AG04450 (cell line): Measurements from ENCODE around the gene FARP2. TPM values are rescaled to one million over a fixed set of nuclear protein-coding genes. Genes with fewer than 3 reads are reported as not detected.

Source experiments
- CTCF ChIA-PET: fragments of 300-600, 350-600 bp; formaldehyde crosslinking; extraction: SDS; loops from one replicate; lab custom pipeline; 2022; ENCODE audit warnings: antibody characterized with exemption, inconsistent platforms; lab: Charles Lee
- POLR2A ChIA-PET: fragments of 350-600 bp; formaldehyde crosslinking; extraction: SDS; loops from one replicate; lab custom pipeline; 2021; ENCODE audit warnings: antibody characterized with exemption, inconsistent platforms; lab: Yijun Ruan, JAX
- DNase-seq: peaks from one replicate; pipeline ENCODE4 v3.0.0-alpha.2; 2011; ENCODE audit warnings: low read depth, low spot score
- H3K27ac ChIP-seq: one replicate; pipeline ENCODE4 v1.5.1; 2012; ENCODE audit warnings: low read depth, low read length, control low read depth
- H3K27me3 ChIP-seq: one replicate; pipeline ENCODE4 v1.6.0; 2012; ENCODE audit warnings: low read length; ENCODE audit not compliant: control insufficient read depth, insufficient read depth
- H3K4me3 ChIP-seq: 2 replicates; pipeline ENCODE4 v1.5.1; 2011; ENCODE audit warnings: mild to moderate bottlenecking, low read depth, low read length, control low read depth
- H3K9me3 ChIP-seq: 2 replicates; pipeline ENCODE4 v1.5.1; 2012; ENCODE audit warnings: low read length; ENCODE audit not compliant: control insufficient read depth, insufficient read depth
- polyA plus RNA-seq: library from polyadenylated mRNA; depleted of rRNA; stranded (reverse); fragments of >200 nt; gene quantifications from 2 replicates; pipeline ENCODE4 v1.2.3, GENCODE V29; 2011
- TF ChIP-seq, protein P1 (sequence below): IDR thresholded peaks from 2 replicates; pipeline ENCODE4 v1.5.1; 2011; ENCODE audit warnings: low read depth, low read length, control low read depth, inconsistent platforms

The FARP2 gene
- polyA plus RNA-seq, 1 experiment = 25.4 TPM

DNA sequence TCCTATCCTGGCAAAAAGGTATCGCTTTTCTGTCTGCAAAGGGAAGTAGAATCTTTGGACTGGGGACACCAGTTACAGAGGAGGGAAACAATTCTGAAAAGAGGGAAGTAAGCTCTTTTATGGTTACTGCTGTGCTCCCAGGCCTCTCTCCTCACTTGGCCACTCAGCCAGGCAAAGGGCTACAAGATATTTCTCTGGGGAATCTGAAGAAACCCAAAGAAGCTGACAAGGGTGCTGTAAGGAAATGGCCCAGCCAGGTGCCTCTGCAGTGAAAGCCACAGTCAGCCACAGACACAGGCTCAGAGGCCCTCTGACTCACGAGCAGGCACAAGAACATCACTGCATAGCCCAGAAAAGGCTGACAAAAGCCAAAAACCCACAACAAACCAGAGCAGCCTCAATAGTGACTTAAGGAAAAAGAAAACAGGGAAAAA lies 46.4 kb upstream of the FARP2 start:
- POLR2A ChIA-PET = no interaction called here
- Histone ChIP-seq H3K27me3 (no peaks in the 10 kb centered on the region), H3K4me3 (no peak overlapping the region), H3K9me3 (no peaks in the 10 kb centered on the region; the same call in 1 of the 2 replicates), H3K27ac (no peak overlapping the region)
- CTCF ChIA-PET = no interaction called here
- no peak for DNase-seq
- TF ChIP-seq, protein P1, sequence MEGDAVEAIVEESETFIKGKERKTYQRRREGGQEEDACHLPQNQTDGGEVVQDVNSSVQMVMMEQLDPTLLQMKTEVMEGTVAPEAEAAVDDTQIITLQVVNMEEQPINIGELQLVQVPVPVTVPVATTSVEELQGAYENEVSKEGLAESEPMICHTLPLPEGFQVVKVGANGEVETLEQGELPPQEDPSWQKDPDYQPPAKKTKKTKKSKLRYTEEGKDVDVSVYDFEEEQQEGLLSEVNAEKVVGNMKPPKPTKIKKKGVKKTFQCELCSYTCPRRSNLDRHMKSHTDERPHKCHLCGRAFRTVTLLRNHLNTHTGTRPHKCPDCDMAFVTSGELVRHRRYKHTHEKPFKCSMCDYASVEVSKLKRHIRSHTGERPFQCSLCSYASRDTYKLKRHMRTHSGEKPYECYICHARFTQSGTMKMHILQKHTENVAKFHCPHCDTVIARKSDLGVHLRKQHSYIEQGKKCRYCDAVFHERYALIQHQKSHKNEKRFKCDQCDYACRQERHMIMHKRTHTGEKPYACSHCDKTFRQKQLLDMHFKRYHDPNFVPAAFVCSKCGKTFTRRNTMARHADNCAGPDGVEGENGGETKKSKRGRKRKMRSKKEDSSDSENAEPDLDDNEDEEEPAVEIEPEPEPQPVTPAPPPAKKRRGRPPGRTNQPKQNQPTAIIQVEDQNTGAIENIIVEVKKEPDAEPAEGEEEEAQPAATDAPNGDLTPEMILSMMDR = no peak

DNA sequence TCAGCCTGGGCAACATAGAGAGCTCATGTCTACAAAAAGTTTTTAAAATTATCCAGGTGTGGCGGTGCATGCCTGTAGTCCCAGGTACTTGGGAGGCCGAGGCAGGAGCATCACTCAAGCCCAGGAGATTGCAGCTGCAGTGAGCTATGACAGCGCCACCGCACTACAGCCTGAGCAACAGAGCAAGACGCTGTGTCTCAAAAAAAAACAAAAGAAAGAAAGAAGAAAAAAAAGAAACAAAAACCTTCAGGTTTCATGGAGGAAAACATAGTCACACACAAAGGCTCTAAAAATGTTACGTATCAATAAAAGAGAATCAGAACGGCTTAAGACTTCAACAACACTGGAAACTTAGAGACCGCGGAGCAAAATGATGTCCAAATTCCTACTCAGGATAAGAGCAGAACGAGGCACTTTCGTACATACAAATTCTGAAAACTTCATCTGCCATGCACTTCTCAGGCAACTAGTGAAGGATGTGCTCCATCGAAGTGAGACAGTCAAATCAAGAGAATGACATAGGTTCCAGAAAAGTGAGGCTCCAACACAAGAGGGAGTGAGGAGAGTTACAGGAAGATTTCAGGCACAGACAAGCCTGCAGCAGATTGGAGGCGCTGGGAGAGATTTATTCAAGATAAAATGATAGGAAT lies 45.0 kb upstream of the FARP2 start:
- ChIA-PET POLR2A (no interaction called here), CTCF (no interaction called here)
- Histone ChIP-seq H3K9me3 (peaks cover under 1% of the 10 kb centered on the region; the same call in 1 of the 2 replicates), H3K4me3 (no peak overlapping the region), H3K27me3 (no peaks in the 10 kb centered on the region), H3K27ac (no peak overlapping the region)
- TF ChIP-seq, protein P1 = no peak
- DNase-seq = no peak

DNA sequence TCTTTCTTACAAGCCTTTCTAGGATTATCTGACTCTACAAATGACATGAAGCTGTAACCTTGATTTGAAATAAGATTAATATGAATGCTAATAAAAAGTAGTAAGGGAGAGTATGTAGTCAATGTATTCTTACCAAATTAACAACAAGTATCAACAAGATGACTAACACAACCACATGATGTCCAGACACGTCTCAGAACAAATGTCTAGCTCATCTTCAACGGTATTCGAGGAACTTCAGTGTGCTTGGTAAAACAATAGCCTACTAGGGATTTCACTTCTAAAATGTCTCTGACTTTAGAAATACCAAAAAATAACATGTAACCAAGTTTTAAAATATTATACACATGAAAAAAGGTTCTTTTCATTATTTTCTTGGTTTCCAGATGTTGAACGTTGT lies 44.0 kb upstream of the FARP2 start:
- no peak for DNase-seq
- Histone ChIP-seq H3K4me3 (no peak overlapping the region), H3K27ac (no peak overlapping the region), H3K9me3 (peaks cover 4% of the 10 kb centered on the region; the same call in 1 of the 2 replicates), H3K27me3 (no peaks in the 10 kb centered on the region)
- POLR2A ChIA-PET = no interaction called here
- TF ChIP-seq, protein P1 = no peak
- CTCF ChIA-PET = no interaction called here

DNA sequence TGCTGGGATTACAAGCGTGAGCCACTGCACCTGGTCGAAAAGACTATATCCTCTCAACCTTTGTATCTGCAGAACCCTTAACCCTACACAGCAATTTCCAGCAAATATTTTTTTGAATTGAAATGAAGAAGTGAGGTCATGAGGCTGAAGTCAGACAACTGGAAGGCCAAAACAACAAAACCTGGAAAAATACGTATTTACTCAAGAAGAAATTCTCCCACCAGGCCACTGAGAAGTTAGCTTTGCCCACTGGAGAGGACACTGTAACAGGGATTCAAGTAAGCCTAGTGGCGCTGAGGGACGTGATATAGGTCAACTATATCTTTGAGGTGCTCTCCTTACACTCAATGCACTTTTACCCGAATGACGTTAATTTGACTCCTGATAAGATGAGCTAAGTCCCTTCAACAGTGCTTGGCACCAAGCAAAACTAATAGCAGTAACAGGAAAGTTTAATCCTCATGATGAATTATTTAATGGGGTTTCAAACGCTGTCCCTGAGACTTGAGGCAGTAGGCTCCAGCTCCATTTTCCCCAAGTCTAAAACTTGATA lies 42.5 kb upstream of the FARP2 start:
- DNase-seq = no peak
- no peak overlapping the region for H3K27ac ChIP-seq
- ChIA-PET POLR2A (interaction anchor here (1.8 to 2.0 kb wide), 2 partner anchors 10 to 18 kb away, joined by 4 to 20 read pairs; no protein-coding TSS in a partner anchor), CTCF (interaction anchor here (0.8 kb wide), 1 partner anchor 31 kb away, joined by 4 read pairs; no protein-coding TSS in a partner anchor)
- H3K4me3 ChIP-seq = peak overlapping the region; percentile 96; the same call in 1 of the 2 replicates
- TF ChIP-seq, protein P1 = no peak
- H3K27me3 ChIP-seq = no peaks in the 10 kb centered on the region
- peaks cover 4% of the 10 kb centered on the region; the same call in 1 of the 2 replicates for H3K9me3 ChIP-seq
